SK-MEL-5 (cell line): ENCODE results near the gene SAE1. TPM values are rescaled to one million over a fixed set of nuclear protein-coding genes. Genes with fewer than 3 reads are reported as not detected.

Experiments used
- DNase-seq: peaks from one replicate; pipeline ENCODE4 v3.0.0-alpha.2; 2016; ENCODE audit warnings: low read depth, low spot score
- in situ Hi-C: cut with HindIII; loops from 2 replicates; pipeline ENCODE4 v1.10.0; 2016; ENCODE audit warnings: low sequenced_read_pairs, high pct_unique_total_duplicates, low pct_unique_long_range_greater_than_20kb
- total RNA-seq: library from RNA; depleted of rRNA; stranded (reverse); fragments of >200 nt; shearing (Covaris generic); gene quantifications from 2 replicates; pipeline ENCODE4 v1.2.3, GENCODE V29; 2014

SAE1 gene
- total RNA-seq, 1 experiment from 2014 or later = 154 TPM

DNA sequence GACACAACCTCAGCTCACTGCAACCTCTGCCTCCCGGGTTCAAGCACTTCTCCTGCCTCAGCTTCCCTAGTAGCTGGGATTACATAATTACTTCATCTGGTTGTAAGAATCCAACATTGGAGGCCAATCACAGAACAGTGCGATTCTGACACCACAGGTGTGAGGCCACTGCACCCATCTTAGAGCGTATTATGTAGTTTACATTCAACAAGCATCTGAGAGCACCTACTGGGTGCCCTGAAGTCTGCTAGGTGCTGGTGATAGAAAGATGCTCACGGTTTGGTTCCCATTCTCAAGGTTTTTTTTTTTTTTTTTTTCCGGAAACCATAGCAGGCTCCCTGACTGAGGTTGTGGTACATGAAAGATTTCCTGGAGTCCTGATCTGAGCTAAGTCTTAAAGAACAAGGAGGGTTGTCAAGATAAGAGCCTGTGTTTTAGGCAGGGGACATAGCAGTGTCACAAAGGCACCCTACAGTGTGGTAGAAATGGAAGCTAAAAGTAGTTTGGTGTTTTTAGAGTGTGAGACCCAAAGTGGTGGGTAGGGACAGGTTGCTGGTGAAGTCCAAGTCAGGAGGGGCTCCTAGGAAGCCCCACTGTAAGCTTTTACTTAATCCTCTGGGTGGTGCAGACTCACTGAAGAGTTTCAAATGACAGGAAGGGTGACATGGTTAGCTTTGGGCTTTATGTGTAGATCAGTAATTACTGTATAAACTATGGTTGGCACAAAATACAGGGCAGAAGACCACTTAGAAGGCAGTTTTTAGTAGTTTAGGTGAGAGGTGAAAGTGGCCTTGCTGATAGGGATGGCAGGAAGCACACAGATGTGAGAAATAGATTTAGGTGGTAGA, 15.2 kb downstream of the SAE1 start:
- DNase-seq = no peak
- in situ Hi-C loops = no loop called here

DNA sequence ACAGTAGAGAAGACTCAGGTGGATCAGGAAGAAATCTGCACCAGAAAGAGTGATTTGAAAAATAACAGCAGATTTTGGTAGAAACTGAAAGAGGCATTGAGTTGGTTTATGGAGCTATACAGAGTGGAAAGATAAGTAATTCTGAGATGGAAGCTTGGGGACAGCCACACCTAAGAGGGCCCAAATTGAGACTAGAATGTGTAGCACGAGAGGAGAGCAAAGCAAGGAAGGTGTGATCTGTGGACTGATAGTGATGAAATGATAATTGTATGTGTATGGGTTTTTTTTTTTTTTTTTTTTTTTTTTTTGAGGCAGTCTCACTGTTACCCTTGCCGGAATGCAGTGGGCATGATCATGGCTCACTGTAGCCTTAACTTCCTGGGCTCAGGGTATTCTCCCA, 16.3 kb downstream of the SAE1 start:
- in situ Hi-C loops = no loop called here
- no peak for DNase-seq

DNA sequence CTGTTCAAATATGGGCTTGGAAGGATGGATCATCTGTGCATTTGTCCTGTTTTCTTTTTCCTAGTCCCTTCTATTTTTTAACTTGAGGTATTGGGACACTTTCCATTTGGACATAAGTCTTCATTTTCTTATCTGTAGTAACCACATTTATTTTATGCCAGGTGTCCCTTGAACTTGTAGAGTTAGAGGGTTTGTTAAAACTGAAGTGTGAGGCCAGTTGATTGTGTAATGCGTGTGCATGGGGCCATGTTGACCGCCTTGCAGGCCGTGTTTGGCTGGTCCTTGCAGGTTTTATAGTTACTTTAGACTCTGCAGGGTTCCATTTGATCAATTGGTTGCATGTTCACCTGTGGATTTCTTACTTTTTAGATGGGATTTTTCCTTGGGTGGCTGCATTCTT, 21.0 kb downstream of the SAE1 start:
- no peak for DNase-seq
- in situ Hi-C loops = no loop called here

DNA sequence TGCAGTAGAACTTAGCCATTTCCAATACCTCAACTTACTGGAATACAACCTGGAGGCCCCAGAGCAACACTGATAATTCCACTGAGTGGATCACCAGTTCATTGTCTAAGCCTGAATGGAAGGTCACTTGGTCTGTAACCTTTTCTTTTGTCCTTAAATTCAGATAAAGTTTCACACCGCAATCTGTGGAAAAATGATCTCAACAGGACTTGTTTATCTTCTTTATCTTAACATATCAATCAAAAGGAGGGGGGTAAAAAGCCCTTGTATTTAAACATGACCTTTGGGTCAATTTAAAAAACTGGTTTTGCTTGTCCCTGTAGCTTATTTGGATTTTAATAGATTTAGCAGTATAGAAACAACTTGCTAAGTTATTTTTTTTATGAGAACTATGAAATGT, 21.6 kb downstream of the SAE1 start:
- in situ Hi-C loops = no loop called here
- DNase-seq = no peak

DNA sequence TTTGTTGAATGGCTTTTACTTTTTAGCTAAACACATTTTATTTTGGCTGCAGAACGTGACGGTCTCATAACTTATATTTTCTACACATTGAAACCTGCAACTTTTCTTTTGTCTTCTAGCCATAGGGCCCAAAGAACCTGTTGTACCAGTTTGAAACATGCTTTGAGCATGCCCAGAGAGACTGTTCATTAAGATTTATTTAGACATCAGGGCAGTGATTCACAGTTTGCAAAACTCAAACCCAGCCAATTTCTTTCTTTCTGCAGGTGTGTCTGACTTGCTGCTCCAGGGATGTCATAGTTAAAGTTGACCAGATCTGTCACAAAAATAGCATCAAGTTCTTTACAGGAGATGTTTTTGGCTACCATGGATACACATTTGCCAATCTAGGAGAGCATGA, 22.0 kb downstream of the SAE1 start:
- DNase-seq = no peak
- in situ Hi-C loops = no loop called here

DNA sequence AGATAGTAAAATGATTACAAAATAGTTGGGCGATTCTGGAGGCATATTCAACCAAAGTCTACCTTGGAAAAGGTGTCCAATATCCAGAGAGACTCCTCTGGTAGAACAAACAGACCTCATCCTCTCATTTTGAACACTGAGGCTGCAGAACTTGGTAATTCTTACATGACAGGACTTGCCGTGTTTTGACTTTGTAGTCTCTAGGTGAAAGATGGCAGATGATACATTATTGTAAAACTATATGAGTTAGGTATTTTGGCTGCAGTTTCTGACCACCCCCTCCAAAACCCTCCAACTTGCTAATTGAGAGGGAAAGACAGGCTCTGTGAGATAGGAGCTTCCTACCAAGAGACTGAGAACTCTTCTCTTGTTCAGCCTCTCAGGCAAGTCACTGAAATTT, 22.6 kb downstream of the SAE1 start:
- no peak for DNase-seq
- in situ Hi-C loops = no loop called here

DNA sequence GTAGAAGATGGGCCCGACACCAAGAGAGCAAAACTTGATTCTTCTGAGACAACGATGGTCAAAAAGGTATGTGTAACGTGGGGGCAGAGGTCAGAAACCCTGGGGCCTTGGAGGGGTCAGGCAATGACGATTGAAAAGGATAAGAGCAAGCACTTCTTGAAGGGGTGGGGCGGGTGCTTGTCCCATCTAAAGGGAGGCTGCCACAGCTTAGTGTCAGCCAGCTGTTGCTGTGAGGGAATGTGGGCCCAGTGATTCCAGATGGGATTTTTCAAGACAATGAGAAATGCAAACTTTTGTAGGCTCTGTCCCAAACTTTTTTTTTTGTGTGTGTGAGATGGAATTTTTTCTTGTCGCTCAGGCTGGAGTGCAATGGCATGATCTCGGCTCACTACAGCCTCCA, 24.5 kb downstream of the SAE1 start:
- DNase-seq = no peak
- in situ Hi-C loops = no loop called here

DNA sequence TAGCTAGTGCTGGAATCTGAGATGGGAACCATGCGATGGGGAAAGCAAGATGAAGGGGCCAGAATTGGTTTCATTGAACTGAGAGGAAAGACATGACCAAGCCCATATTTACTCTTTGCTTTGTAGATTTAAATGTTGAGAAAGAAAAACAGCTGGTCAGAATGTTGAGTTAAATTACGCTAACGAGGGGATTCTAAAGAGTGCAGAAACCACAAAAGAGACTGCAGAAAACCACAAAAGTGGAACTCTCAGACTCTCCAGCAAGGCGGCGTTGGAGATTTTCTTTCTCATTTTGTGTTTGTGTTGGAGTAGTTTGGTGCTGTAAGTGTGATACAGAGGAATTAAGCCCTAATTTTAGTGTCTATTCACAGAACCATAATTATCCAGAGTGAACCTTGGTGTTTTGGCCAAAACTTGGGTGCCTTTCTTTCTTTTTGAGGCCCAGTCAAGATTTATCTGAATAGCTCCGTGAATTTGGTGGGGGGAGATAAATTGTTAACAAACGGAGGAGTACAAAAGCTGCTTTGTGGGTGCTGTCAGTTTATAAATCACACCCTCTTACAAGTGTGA, 26.3 kb downstream of the SAE1 start:
- in situ Hi-C loops = no loop called here
- no peak for DNase-seq

DNA sequence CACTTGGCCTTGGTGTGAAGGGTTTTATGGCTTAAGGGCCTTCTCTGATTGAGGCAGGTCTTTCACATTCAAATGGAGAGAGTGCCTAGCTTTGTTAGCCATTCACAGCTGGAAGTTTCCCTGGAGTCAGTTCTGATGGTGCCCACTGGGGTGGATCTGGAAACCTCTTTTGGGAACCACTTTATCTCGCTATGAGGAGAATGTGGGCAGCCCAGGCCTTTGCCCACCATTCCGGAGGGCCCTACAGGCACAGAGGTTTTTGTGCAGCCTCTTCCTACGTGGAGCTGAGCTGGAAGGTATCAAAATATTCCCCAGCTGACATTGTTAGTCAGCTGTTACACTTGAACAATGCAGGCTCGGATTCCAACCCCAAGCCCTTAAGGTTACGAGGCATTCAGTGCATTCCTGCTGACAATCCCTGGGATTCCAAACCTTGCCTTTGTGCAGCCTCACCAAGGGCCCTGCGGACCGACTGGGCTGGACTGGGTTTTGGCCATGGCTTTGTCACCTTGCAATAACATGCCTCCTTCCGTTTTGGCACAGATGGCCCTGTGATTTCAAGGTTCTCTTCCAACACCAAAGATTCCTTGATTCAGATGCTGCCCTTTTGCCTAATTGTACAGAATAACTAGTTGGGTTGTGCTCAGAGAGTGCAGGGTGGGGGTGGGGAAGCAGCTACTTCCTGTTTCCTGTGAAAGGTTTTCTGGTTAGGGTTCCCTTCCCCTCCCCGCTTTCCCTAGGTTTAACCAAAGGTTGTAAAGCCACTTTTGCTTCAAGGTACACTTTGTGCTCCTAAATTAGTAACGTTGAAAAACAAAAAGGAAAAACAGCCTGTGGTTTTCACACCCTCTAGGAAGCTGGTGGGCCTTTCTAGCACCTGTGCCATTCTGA, 27.0 kb downstream of the SAE1 start:
- in situ Hi-C loops = no loop called here
- DNase-seq = peak; percentile 83

DNA sequence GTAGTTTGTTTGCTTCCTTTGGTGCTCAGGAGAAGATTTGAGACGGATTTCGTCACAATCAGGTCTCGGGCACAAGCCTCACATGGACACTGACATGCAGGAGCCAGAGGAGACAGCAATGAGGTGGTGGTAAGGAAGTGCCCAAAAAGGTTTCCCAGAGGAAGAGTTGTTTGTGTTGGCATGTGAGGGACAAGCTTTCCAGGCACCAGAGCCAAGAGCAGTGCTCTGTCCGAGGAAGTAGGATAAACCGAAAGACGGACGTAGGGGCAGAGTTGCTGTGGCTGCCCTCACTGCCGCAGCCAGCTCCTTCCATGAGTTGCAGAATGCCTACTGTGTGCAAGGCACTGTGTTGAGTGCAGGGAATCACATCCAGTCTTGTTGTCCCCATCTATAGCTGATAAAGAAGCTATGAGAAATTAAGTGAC, 27.7 kb downstream of the SAE1 start:
- DNase-seq = no peak
- in situ Hi-C loops = no loop called here

DNA sequence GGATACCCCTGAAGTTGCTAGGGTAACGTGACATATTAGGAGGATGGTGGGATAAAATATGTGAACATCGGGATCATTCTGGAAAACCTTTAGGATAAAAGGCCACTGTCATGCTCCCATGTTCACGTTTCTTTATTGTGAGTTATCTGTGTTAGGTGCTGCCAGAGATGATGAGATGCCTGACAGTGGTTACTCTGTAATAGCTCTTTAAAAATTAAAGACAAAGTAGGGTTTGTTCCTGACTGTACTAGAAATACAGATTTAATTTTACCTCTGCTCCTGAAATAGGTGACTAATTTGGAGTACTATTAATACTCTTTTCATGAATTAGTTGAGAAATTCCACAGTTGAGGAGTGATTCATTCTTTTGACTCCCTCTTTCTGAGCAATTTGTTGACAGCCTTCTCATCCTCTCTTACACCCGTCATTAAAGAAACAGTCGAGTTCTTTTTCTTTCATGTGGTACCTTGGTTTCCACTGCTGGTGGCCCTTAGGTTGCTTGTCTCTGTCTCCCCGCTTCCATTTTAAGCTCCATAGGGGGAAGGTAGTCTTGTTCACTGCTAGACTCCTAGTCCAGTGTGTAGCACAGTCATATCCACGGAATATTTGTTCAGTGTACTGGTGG, 28.4 kb downstream of the SAE1 start:
- in situ Hi-C loops = no loop called here
- no peak for DNase-seq

DNA sequence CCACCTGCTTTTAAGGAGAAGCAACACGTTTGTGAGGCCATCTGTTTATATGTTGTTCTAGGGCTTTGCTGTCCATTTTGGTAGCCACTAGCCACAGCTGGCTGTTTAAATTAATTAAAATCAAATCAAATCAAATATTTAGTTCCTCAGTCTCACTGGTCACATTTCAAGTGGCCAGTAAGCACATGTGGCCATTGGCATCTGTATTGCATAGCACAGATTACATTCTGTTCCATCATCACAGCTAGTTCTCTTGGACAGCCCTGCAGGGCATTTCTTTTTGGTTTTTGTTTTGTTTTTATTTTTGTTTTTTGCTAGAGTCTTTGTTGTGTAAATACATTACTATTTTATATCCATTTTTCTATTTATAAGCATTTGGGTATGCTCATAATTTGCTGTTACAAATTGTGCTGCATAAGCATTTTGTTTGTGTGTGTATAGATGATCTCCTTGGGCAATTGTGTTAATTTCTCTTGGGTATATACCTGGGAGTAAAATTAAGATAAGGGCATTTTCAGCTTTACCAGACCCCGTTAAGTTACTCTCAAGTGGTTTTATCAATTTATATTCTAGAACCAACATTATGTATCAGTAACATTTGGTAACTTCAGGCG, 31.3 kb downstream of the SAE1 start:
- DNase-seq = no peak
- in situ Hi-C loops = no loop called here

DNA sequence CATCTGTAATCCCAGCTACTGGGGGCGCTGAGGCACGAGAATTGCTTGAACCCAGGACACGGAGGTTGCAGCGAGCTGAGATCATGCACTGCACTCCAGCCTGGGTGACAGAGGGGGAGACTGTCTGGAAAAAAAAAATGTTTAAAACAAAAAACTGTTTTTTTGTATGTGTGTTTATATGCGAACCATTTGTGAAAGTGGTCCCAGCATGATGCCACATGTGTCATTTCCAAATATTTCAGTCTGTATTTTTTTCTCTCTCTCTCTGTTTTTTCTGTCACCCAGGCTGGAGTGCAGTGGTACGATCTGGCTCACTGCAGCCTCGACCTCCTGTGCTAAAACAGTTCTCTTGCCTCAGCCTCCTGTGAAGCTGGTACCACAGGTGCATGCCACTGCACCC, 37.4 kb downstream of the SAE1 start:
- DNase-seq = no peak
- in situ Hi-C loops = no loop called here

DNA sequence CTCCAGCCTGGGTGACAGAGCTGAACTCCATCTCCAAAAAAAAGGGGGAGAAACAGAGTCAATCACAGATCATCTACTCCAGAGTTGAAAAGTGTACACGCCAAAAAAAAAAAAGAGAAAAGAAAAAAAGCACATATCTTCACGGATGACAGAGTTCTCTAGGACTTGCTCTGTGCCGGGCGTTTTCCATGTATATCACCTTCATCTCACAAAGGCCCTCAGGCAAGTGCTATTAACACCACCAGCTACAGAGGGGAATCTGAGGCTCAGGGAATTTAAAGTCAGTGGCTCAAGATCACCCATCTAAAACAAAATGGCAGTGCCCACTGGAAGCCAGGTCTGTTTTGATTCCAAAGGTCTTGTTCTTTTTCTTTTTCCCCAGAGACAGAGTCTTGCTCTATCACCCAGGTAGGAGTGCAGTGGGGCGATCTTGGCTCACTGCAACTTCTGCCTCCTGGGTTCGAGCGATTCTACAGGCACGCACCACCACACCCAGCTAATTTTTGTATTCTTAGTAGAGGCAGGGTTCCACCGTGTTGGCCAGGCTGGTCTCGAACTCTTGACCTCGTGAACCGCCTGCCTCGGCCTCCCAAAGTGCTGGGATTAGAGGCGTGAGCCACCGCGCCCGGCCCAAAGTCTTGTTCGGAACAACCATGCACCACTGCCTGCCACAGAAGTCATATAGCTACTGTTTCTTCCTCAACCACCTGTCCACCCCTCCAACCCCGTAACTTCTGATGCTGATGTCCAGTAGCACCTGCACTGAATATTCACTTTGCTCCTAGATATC, 42.2 kb downstream of the SAE1 start:
- no peak for DNase-seq
- in situ Hi-C loops = no loop called here

DNA sequence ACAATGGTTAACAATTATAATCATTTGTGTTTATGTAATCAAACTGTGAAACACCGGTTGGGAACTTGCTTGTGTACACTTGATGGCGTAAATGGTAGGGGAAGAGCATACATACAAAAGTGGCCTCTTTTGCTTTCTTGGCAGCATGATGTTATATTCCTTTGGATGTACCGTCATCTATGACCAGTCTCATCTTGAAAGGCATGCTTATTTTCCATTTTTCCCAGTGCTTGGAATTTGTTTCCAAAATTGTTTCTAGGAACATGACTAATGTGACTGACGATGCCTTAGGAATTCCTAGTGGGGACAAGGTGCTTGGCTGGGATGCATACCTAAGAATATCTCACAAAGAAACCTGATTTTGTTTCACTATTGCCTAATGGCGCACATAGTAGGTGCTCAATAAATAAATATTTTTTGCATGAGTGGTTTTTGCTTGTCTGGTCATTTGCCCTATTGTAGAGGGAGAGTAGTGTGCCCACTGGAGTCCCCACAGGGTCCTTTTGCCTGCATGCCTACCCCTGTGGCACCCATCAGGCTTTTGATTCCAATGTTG, 45.5 kb downstream of the SAE1 start:
- in situ Hi-C loops = no loop called here
- no peak for DNase-seq

DNA sequence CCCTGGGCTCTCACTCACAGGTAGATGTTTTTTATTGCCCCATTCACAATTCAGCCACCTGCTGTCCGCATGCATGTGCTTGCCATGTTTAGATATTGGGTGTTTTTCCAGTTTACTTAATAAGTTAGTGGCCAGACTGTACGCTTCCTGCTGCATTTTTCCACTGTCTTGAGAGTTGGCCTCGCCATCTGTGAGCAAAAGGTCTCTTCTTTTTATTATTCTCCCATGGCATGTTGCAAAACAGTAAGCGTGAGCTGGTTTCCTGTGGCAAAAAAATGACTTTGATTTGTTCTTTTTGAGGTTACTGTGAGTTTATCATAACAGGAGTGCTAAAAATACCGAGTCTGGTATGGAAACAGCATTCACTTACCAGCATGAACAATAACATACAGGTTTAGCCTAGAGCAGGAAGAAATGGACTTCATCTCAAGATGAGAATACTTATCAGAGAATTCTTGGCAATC, 46.0 kb downstream of the SAE1 start:
- in situ Hi-C loops = no loop called here
- DNase-seq = no peak
